ENCODE data around the gene ZNF425.

GRCh38 chr7:149125863-149126661 is at the start of gene ZNF425:
- TF ChIP-seq CTCF (IDR thresholded peaks at IDR 0.05) (peak; percentile 88), EZH2 (IDR thresholded peaks at IDR 0.05) (peak; percentile 30), EZH2phosphoT487 (IDR thresholded peaks at IDR 0.05) (peak; percentile 22)
